Skeletal muscle tissue (tissue), 4 donors: Measurements from ENCODE around the gene LRRC59. TPM values are rescaled to one million over a fixed set of nuclear protein-coding genes. Genes with fewer than 3 reads are reported as not detected.
A peak's percentile ranks its signal among the peaks of the same experiment; 100 is the strongest.
"Not testable (repeated sequence)": the region's sequence is repeated elsewhere in the genome, so short reads cannot be mapped to it uniquely, and the experiment has no call there.

ENCODE experiments used
- H3K27ac ChIP-seq: one replicate; pipeline ENCODE4 v1.7.0; 2013; ENCODE audit warnings: mild to moderate bottlenecking, low read depth, low read length, inconsistent platforms
- H3K27me3 ChIP-seq, 3 donors: one replicate each; pipeline ENCODE4 v1.7.0; 2013; ENCODE audit warnings: low read length in 3 of 3; ENCODE audit not compliant: control insufficient read depth in 3 of 3, insufficient read depth in 3 of 3
- H3K36me3 ChIP-seq, 3 donors: one replicate each; pipeline ENCODE4 v1.7.0; 2013; ENCODE audit warnings: low read length in 3 of 3; ENCODE audit not compliant: control insufficient read depth in 3 of 3, insufficient read depth in 3 of 3
- H3K4me1 ChIP-seq, 3 donors: one replicate each; pipeline ENCODE4 v1.7.0; 2013; ENCODE audit warnings: low read length in 3 of 3, mild to moderate bottlenecking in 3 of 3; ENCODE audit not compliant: control insufficient read depth in 3 of 3, insufficient read depth in 3 of 3
- H3K4me3 ChIP-seq, 3 donors: one replicate each; pipeline ENCODE4 v1.7.0; 2013; ENCODE audit warnings: low read length in 3 of 3
- H3K9ac ChIP-seq, 3 donors: one replicate each; pipeline ENCODE4 v1.7.0; 2013; ENCODE audit warnings: low read length in 3 of 3, mild to moderate bottlenecking in 3 of 3, moderate library complexity in 2 of 3, low read depth in 1 of 3
- H3K9me3 ChIP-seq, 3 donors: one replicate each; pipeline ENCODE4 v1.7.0; 2013; ENCODE audit warnings: low read length in 3 of 3; ENCODE audit not compliant: control insufficient read depth in 3 of 3
- total RNA-seq: library from RNA; depleted of rRNA; stranded (reverse); fragments of >200 nt; gene quantifications from one replicate; pipeline ENCODE4 v1.2.3, GENCODE V29; 2014
- donor health status: Osteomylitis.

Gene LRRC59
- total RNA-seq, 1 donor from 2014 or later: 43.3 TPM

GRCh38 chr17:50432125-50432762 is 34.9 kb upstream of the LRRC59 start:
- H3K27me3 ChIP-seq: no peaks in the 10 kb centered on the region
- no peaks in the 10 kb centered on the region for H3K9me3 ChIP-seq
- no peak overlapping the region for H3K4me3 ChIP-seq
- peak overlapping the region; percentile 75 for H3K27ac ChIP-seq
- peaks cover 0 to 4% (median 1%) of the 10 kb centered on the region in 3 donors for H3K36me3 ChIP-seq
- H3K4me1 ChIP-seq: peaks cover 46 to 55% (median 49%) of the 10 kb centered on the region in 3 donors
- H3K9ac ChIP-seq: peak overlapping the region; percentile 54 to 58 (median 57)

GRCh38 chr17:50430821-50431618 is 33.7 kb upstream of the LRRC59 start:
- Histone ChIP-seq H3K4me1 (peaks cover 54 to 64% (median 58%) of the 10 kb centered on the region in 3 donors), H3K9me3 (no peaks in the 10 kb centered on the region), H3K4me3 (no peak overlapping the region), H3K27ac (peak overlapping the region; percentile 75), H3K9ac (peak overlapping the region in 1 of 3 donors; percentile 3), H3K36me3 (peaks cover 0 to 4% (median 1%) of the 10 kb centered on the region in 3 donors), H3K27me3 (no peaks in the 10 kb centered on the region)

GRCh38 chr17:50429793-50430192 is 32.5 kb upstream of the LRRC59 start:
- H3K9ac ChIP-seq: peak overlapping the region in 2 of 3 donors; percentile 33 to 62
- H3K4me3 ChIP-seq: no peak overlapping the region
- peaks cover 64 to 74% (median 67%) of the 10 kb centered on the region in 3 donors for H3K4me1 ChIP-seq
- H3K36me3 ChIP-seq: peaks cover 0 to 4% (median 1%) of the 10 kb centered on the region in 3 donors
- peak overlapping the region; percentile 75 for H3K27ac ChIP-seq
- H3K9me3 ChIP-seq: no peaks in the 10 kb centered on the region
- no peaks in the 10 kb centered on the region for H3K27me3 ChIP-seq

- peaks cover 69 to 81% (median 70%) of the 10 kb centered on the region in 3 donors for H3K4me1 ChIP-seq
- no peaks in the 10 kb centered on the region for H3K27me3 ChIP-seq
- peak overlapping the region in 2 of 3 donors; percentile 43 to 60 for H3K9ac ChIP-seq
- H3K36me3 ChIP-seq: peaks cover 0 to 4% (median 1%) of the 10 kb centered on the region in 3 donors
- no peaks in the 10 kb centered on the region for H3K9me3 ChIP-seq
- peak overlapping the region in 2 of 3 donors; percentile 41 to 42 for H3K4me3 ChIP-seq
- peak overlapping the region; percentile 75 for H3K27ac ChIP-seq
Measured at GRCh38 chr17:50428831-50429424, 31.6 kb upstream of the LRRC59 start.

GRCh38 chr17:50428126-50428525 is 30.8 kb upstream of the LRRC59 start:
- H3K4me1 ChIP-seq: peaks cover 64 to 78% (median 65%) of the 10 kb centered on the region in 3 donors
- H3K9me3 ChIP-seq, H3K36me3 ChIP-seq, H3K27me3 ChIP-seq: not testable (repeated sequence)
- peak overlapping the region; percentile 72 for H3K27ac ChIP-seq
- H3K4me3 ChIP-seq: peak overlapping the region in 1 of 3 donors; percentile 67
- H3K9ac ChIP-seq: peak overlapping the region in 1 of 3 donors; percentile 22

- Histone ChIP-seq H3K9me3 (no peaks in the 10 kb centered on the region), H3K4me1 (peaks cover 55 to 67% (median 59%) of the 10 kb centered on the region in 3 donors), H3K27ac (peak overlapping the region; percentile 72), H3K36me3 (peaks cover 0 to 3% (median 0%) of the 10 kb centered on the region in 3 donors), H3K4me3 (peak overlapping the region; percentile 67 to 88 (median 83)), H3K27me3 (no peaks in the 10 kb centered on the region), H3K9ac (peak overlapping the region; percentile 72 to 90 (median 86))
Measured at GRCh38 chr17:50426814-50427787, 29.8 kb upstream of the LRRC59 start.

- H3K9ac ChIP-seq: peak overlapping the region; percentile 72 to 90 (median 86)
- H3K4me1 ChIP-seq: peaks cover 49 to 61% (median 52%) of the 10 kb centered on the region in 3 donors
- H3K27me3 ChIP-seq: no peaks in the 10 kb centered on the region
- peak overlapping the region; percentile 67 to 88 (median 83) for H3K4me3 ChIP-seq
- H3K9me3 ChIP-seq: no peaks in the 10 kb centered on the region
- peak overlapping the region; percentile 72 for H3K27ac ChIP-seq
- H3K36me3 ChIP-seq: peaks cover 0 to 3% (median 0%) of the 10 kb centered on the region in 3 donors
Measured at GRCh38 chr17:50426472-50426782, 29.1 kb upstream of the LRRC59 start.

GRCh38 chr17:50425682-50426471 is 28.6 kb upstream of the LRRC59 start, which contains the start of gene ACSF2:
Gene ACSF2, plus strand, starts transcription at chr17:50426218. Its CDS starts 44 bp downstream, at chr17:50426262.
- H3K36me3 ChIP-seq: peaks cover 0 to 3% (median 0%) of the 10 kb centered on the region in 3 donors
- H3K9me3 ChIP-seq: no peaks in the 10 kb centered on the region
- peak within 1 kb of the TSS; percentile 72 for H3K27ac ChIP-seq
- H3K27me3 ChIP-seq: no peaks in the 10 kb centered on the region
- H3K4me3 ChIP-seq: peak within 1 kb of the TSS; percentile 67 to 88 (median 83)
- H3K4me1 ChIP-seq: peaks cover 46 to 55% (median 46%) of the 10 kb centered on the region in 3 donors
- H3K9ac ChIP-seq: peak within 1 kb of the TSS; percentile 72 to 90 (median 86)
